ENCODE results near the gene SMO. TPM values are rescaled to one million over a fixed set of nuclear protein-coding genes. Genes with fewer than 3 reads are reported as not detected.

SMO gene
- total RNA-seq, 1 experiment from 2014 or later: 12.8 TPM

GRCh38 chr7:129167817-129168216 is 20.6 kb upstream of the SMO start (continued):
- TF ChIP-seq YY1 (IDR thresholded peaks at IDR 0.05; ENCODE audit: extremely low read depth, insufficient replicate concordance, low read depth, low read length): no peak

DNA sequence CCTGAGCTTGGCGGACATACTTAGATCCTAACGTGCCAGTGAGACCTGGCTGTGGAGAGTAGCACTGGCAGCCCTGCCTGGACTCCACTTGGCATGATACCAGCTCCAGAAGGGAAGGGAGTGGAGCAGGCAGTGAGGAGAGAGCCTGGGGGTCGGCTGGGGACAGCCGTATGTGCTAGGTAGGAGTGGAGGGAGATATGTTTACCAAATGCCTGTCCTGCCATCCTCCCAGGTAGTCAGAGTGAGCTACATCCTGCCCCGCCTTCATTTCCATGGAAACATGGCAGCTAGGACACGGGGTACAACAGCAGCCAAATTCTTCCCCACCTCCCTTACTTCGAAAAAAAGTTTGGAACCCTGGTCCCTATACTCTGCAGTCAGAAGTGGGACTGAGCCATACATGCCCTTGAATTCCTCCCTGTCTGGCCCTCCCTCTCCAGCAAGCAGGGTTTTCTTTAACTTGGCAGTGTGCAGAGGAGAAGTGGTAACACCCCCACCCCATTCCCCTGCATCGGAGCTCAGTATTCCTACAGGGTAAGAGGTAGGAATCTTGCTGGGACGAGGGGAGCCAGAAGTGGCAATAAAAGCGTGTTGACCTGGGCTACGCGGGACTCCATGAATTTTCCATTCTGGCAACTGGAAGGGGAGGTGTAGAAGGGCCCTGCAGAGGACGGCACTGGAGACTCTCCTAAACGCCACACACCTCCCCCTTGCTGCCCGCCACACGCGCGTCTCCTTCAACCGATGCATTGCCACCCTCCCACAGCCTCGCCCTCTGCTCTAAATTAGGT is 20.0 kb upstream of the SMO start:
- no peak overlapping the region for H3K4me2 ChIP-seq (ENCODE audit: low read length)
- TF ChIP-seq EZH2 (IDR thresholded peaks at IDR 0.05): no peak
- TF ChIP-seq, protein P1, sequence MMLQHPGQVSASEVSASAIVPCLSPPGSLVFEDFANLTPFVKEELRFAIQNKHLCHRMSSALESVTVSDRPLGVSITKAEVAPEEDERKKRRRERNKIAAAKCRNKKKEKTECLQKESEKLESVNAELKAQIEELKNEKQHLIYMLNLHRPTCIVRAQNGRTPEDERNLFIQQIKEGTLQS (IDR thresholded peaks at IDR 0.05): no peak
- TF ChIP-seq RAD21 (IDR thresholded peaks at IDR 0.05; ENCODE audit: low read depth): no peak
- TF ChIP-seq CEBPB (IDR thresholded peaks at IDR 0.05; ENCODE audit: low read depth): no peak
- no peak for TF ChIP-seq ELF1 (IDR thresholded peaks at IDR 0.05; ENCODE audit: borderline replicate concordance, low read depth)
- TF ChIP-seq, protein P2, sequence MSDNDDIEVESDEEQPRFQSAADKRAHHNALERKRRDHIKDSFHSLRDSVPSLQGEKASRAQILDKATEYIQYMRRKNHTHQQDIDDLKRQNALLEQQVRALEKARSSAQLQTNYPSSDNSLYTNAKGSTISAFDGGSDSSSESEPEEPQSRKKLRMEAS (IDR thresholded peaks at IDR 0.05): no peak
- TF ChIP-seq ZNF274 (IDR thresholded peaks at IDR 0.05; ENCODE audit: low read depth, low read length): no peak
- TF ChIP-seq EZH2phosphoT487 (IDR thresholded peaks at IDR 0.05; ENCODE audit: borderline replicate concordance): no peak
- TF ChIP-seq JUND (IDR thresholded peaks at IDR 0.05): no peak
- no peak for TF ChIP-seq ZFX (IDR thresholded peaks at IDR 0.05)
- no peak for TF ChIP-seq TCF7L2 (IDR thresholded peaks at IDR 0.05; ENCODE audit: borderline replicate concordance, extremely low read depth, insufficient read depth, insufficient read length)
- no peak for TF ChIP-seq CTCF (IDR thresholded peaks at IDR 0.05 in 2 of 3, conservative IDR thresholded peaks at IDR 0.05 in 1 of 3; ENCODE audit: borderline replicate concordance in 1 of 3, insufficient read depth in 1 of 3, low read depth in 2 of 3, low read length in 2 of 3)
- TF ChIP-seq EGR1 (IDR thresholded peaks at IDR 0.05; ENCODE audit: low read depth): no peak
- no peak for TF ChIP-seq SIN3A (IDR thresholded peaks at IDR 0.05; ENCODE audit: low read depth)
- no peak for TF ChIP-seq CBX3 (IDR thresholded peaks at IDR 0.05; ENCODE audit: low read depth)
- TF ChIP-seq SP1 (IDR thresholded peaks at IDR 0.05; ENCODE audit: low read depth): no peak
- TF ChIP-seq FOSL1 (IDR thresholded peaks at IDR 0.05; ENCODE audit: low read depth): no peak
- TF ChIP-seq ZBTB33 (IDR thresholded peaks at IDR 0.05; ENCODE audit: extremely low read depth, insufficient replicate concordance, low read length): no peak

More for the DNA sequence above, 20.0 kb upstream of the SMO start:
- intact Hi-C loops (cut with micrococcal nuclease): no loop called here
- no peaks in the 10 kb centered on the region for H3K27me3 ChIP-seq (ENCODE audit: insufficient read depth, low read length)
- no peaks in the 10 kb centered on the region for H3K4me1 ChIP-seq (ENCODE audit: control insufficient read depth in 1 of 2, insufficient read depth in 2 of 2, low read length in 2 of 2)
- H3K9me2 ChIP-seq (ENCODE audit: insufficient read depth): no peaks in the 10 kb centered on the region
- RAD21 ChIA-PET (ENCODE audit: low non-redundant PET in 1 of 2, low total read pairs in 2 of 2, uncharacterized antibody in 2 of 2, unreplicated experiment in 2 of 2): no interaction called here
- BruUV-seq (replicated peaks): no TSS peak
- no peak overlapping the region for H3K27ac ChIP-seq (ENCODE audit: low read depth, low read length)
- ATAC-seq (no peak), DNase-seq (ENCODE audit: low read depth, low spot score) (no peak)
- no peaks in the 10 kb centered on the region for H3K79me2 ChIP-seq (ENCODE audit: insufficient read depth, low read length)
- no peak overlapping the region for H3K4me3 ChIP-seq (replicated peaks in 1 of 2; ENCODE audit: low read depth in 1 of 2, low read length in 2 of 2)
- H3K9ac ChIP-seq (ENCODE audit: low read length): no peak overlapping the region
- no peaks in the 10 kb centered on the region for H4K20me1 ChIP-seq (ENCODE audit: insufficient read depth)
- CTCF ChIA-PET: no interaction called here
- H3K36me3 ChIP-seq (ENCODE audit: control insufficient read depth in 1 of 2, insufficient read depth in 2 of 2, low read length in 2 of 2): peaks cover 0 to 2% of the 10 kb centered on the region in 2 experiments; a peak in 1 of 4 replicates
- H3K9me3 ChIP-seq (ENCODE audit: control insufficient read depth in 1 of 2, insufficient read depth in 1 of 2, low read depth in 1 of 2, low read length in 2 of 2): no peaks in the 10 kb centered on the region
- POLR2A ChIA-PET: no interaction called here
- no peak overlapping the region for H2AFZ ChIP-seq (ENCODE audit: low read depth, low read length, poor library complexity, severe bottlenecking)
